LNCaP clone FGC (cell line): ENCODE results near the gene RNF207.

Source experiments
- DNase-seq: peaks from one replicate; pipeline ENCODE4 v3.0.0-alpha.2; 2011; ENCODE audit warnings: low read depth
- H3K4me3 ChIP-seq: 2 replicates; pipeline ENCODE4 v1.5.1; 2011; ENCODE audit warnings: mild to moderate bottlenecking, low read depth, low read length, control low read depth
- CTCF ChIP-seq: IDR thresholded peaks from 2 replicates; pipeline ENCODE4 v1.5.1; 2012; ENCODE audit warnings: mild to moderate bottlenecking; ENCODE audit not compliant: control insufficient read depth, insufficient read depth; ENCODE audit errors: extremely low read depth

RNF207 gene

DNA sequence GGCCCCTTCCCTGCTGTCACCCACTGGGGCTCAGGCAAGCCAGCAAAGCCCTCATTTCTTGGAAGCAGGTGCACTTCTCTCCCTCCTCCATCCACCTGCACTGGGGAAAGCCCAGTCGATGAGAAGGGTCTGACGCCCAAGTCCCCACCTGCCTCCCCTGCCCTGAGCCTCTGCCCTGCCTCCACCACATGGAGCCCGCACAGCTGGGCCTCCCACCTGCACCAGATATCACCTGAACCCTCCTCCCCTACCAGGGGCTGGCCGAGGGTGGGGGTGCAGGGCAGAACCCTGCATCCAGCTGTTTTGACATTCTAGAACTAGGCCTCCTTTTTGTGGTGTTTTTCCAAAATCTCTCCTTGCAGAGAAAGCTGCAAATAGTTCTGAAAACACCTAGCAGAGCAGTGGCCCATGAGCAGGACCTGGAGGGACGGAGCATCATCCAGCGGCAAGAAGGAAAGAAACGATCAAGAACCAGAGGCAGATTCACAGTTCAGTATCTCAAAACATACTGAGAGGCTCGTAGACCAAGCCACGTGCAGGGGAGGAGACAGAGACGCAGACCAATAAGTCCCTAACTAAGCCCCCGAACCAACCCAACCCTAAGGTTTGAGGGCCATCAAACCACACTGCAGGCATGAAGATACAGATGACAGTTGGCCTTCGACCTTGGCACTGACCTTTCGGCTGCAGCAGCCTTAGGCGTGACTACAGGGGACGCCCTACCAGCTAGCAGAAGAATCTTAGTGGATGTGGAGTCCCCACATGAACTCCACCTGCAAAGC is 42.5 kb upstream of the RNF207 start:
- TF ChIP-seq CTCF, result no peak
- H3K4me3 ChIP-seq, result no peak overlapping the region

GRCh38 chr1:6163973-6164617 is 41.8 kb upstream of the RNF207 start:
- DNase-seq, result no peak
- no peak for TF ChIP-seq CTCF

More for the DNA sequence above, 42.5 kb upstream of the RNF207 start:
- DNase-seq, result no peak

DNA sequence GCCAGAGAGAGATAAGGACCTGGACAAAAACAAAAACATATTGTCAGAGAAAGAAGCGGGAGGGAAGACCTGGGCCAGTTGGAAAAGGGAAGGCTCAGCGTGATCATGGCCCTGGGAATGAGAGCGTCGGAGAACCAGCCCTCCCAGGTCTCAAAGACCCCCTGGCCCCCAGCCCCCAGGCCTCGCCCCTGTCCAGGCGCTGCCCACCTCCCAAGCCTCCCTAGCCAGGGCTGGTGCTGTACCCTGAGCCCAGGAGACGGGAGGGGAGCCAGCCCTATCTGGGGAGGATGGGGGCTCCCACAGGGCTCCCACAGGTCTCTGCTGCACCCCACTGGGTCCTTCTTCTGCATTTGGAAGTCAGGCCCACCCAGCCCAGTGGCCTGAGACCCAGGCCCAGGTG is 40.9 kb upstream of the RNF207 start:
- DNase-seq, result no peak
- no peak for TF ChIP-seq CTCF
- no peak overlapping the region for H3K4me3 ChIP-seq

More at GRCh38 chr1:6163973-6164617, 41.8 kb upstream of the RNF207 start:
- no peak overlapping the region for H3K4me3 ChIP-seq

DNA sequence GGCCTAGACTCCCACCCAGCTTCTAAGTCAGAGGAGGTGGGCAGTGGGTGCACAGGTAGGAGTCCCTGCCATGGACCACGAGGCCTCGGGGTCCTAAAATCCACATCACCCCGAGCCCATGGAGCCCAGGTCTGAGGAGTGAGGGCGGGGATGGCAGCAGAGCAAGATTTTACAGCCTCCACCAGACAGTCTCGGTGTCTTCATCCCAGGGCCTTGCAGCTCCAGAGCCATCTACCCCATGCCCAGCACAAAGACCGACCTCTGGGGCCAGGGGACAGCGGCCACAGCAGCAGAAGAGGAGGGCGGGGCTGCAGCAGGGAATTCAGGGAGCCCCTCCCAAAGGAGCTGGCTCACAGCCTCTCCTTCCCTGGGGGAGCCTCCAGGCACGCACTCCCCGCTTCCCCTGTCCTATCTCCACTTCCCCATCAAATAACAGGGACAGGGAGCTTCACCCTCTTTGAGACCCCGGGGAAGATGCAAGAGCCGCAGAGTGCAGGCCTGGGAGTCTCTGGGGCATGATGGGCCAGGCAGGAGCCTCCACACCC is 40.4 kb upstream of the RNF207 start:
- no peak for TF ChIP-seq CTCF
- DNase-seq, result no peak
- H3K4me3 ChIP-seq, result no peak overlapping the region

GRCh38 chr1:6166221-6166620 is 39.7 kb upstream of the RNF207 start:
- H3K4me3 ChIP-seq, result no peak overlapping the region
- no peak for DNase-seq
- no peak for TF ChIP-seq CTCF

GRCh38 chr1:6166655-6167390 is 39.1 kb upstream of the RNF207 start:
- TF ChIP-seq CTCF, result no peak
- DNase-seq, result no peak
- H3K4me3 ChIP-seq, result no peak overlapping the region
